Ovary (tissue), 9 donors: ENCODE results near the gene KIF2A. TPM values are rescaled to one million over a fixed set of nuclear protein-coding genes. Genes with fewer than 3 reads are reported as not detected.

Experiments used
- DNase-seq, 5 donors: peaks; one replicate each; pipeline ENCODE4 v3.0.0-alpha.2; 2019 to 2020
- H3K27ac ChIP-seq, 2 donors: fragments of 200-600 bp; one replicate each; pipeline versions ENCODE4 v1.5.1 to v1.8.0; 2019 to 2022
- H3K27me3 ChIP-seq: fragments of 200-600 bp; one replicate; pipeline ENCODE4 v1.8.0; 2022
- H3K36me3 ChIP-seq: fragments of 200-600 bp; sonication (generic); one replicate; pipeline ENCODE4 v1.5.1; 2019
- H3K4me1 ChIP-seq: one replicate; pipeline ENCODE4 v1.8.1; 2013; ENCODE audit warnings: mild to moderate bottlenecking, moderate library complexity; ENCODE audit not compliant: insufficient read depth
- H3K4me3 ChIP-seq: fragments of 200-600 bp; sonication (generic); one replicate; pipeline ENCODE4 v1.5.1; 2017
- H3K9me3 ChIP-seq, 2 donors: fragments of 200-600 bp in 1 of 2; sonication (generic) in 1 of 2; one replicate each; pipeline versions ENCODE4 v1.5.1 to v1.8.1; 2013 to 2019; ENCODE audit warnings: mild to moderate bottlenecking in 1 of 2, moderate library complexity in 1 of 2
- CTCF ChIP-seq, 3 donors: fragments of 450-650 bp in 2 of 3; fragments of 200-600 bp in 1 of 3; IDR thresholded peaks; one replicate each; pipeline versions ENCODE4 v1.5.1 to v1.8.0; 2016 to 2022; ENCODE audit warnings: antibody characterized with exemption in 3 of 3, mild to moderate bottlenecking in 1 of 3
- EP300 ChIP-seq: sonication (generic); formaldehyde crosslinking; IDR thresholded peaks from one replicate; pipeline ENCODE4 v1.6.1; 2017; ENCODE audit warnings: antibody characterized with exemption
- POLR2A ChIP-seq: fragments of 450-650 bp; IDR thresholded peaks from one replicate; pipeline ENCODE4 v1.6.1; 2017; ENCODE audit warnings: antibody characterized with exemption, mild to moderate bottlenecking, moderate library complexity
- WGBS, 3 donors: extraction: QIAGEN DNeasy Blood & Tissue Kit in 1 of 3; methylation state at CpG; one replicate each; pipeline versions ENCODE4 v1.1.5 to v1.1.7; 2013 to 2017; 5-methylcytosine and 5-hydroxymethylcytosine counted together
- intact Hi-C, 4 donors: fragments of 100-400 bp; cut with DNase I; formaldehyde crosslinking; loops; one replicate each; pipeline versions ENCODE4 v1.11.0 to v1.15.1; 2022 to 2023
- polyA plus RNA-seq, 2 donors: library from polyadenylated mRNA; stranded (reverse); fragments of 200-250 nt in 1 of 2; fragments of 350-450 nt in 1 of 2; fragmentation: Illumina TruSeq in 1 of 2; extraction: RNeasy Lipid Tissue Mini Kit (QIAGEN cat#74804) in 1 of 2; gene quantifications; one replicate each; pipeline ENCODE4 v1.2.3, GENCODE V29; 2013 to 2014
- total RNA-seq, 7 donors: library from RNA; depleted of rRNA in 2 of 7; stranded (reverse); fragments of >200 nt in 2 of 7; fragmentation: NEBNext Ultra II Directional in 3 of 7; extraction: Animal tissue kit (Norgen Biotek cat#: 25700) in 3 of 7; gene quantifications; one replicate each; pipeline versions ENCODE4 v1.1.0 to v1.2.4, GENCODE V29; 2016 to 2023
- donor health status: DM: no; HTN: no; CAD: no; lungs with moderate emphysema.
- donor health status: DM: no; HTN: no; CAD: no.
- donor health status: Bipolar disorder and iron deficiency.
- donor health status: DM: yes; HTN: yes; CAD: no.
- donor health status: DM: no; HTN: no; CAD: no.
- donor health status: DM: yes; HTN: yes; CAD: no.

KIF2A gene
- total and polyA plus RNA-seq, 9 donors: 8.0 to 39.1 (median 30.1) TPM

DNA sequence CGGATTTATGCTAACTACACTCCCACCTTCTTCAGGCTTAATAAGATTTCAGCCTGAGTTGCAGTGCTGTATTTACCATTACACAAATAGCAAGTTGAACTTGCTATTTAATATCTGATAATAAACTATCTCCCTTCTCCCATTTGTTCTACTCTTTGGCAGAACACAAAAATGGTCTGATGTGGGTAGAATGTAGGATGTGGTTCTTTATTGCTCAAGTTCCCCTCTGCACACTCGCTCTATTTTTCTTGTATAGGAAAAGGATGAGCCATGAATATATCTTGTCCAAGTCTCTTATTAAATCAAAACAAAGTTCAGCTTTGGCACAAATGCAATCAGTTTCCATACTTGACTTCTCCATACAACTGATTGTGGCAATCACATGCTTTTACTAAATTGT lies 37.2 kb upstream of the KIF2A start:
- intact Hi-C loops: no loop called here
- DNase-seq: no peak
- TF ChIP-seq POLR2A (no peak), CTCF (IDR thresholded peaks at IDR 0.05) (no peak), EP300 (no peak)
- Histone ChIP-seq H3K36me3 (no peaks in the 10 kb centered on the region), H3K9me3 (no peaks in the 10 kb centered on the region), H3K4me1 (no peaks in the 10 kb centered on the region), H3K4me3 (no peak overlapping the region), H3K27me3 (no peaks in the 10 kb centered on the region), H3K27ac (no peak overlapping the region)
- 48 to 71% (median 64%) methylated on average over 2 of the region's 2 CpGs for WGBS, 3 donors

DNA sequence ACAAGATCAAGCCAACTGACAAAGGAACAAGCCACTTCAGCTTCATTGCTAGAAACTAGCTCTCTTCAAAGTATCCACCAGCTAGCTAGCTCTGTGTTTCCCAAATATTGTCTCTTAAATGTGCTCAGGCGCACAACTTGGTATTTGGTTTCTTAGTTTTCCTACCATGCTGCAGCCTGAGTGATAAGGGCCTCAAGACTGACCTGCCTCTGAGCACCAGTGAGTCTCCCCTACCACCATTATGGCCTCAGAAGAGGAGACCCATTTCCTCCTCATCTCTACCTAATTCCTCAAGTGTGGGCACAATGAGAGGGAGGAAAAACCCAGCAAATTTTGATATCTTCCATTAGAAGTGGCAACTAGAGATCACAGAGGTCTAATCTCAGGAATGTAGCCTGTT lies 34.6 kb upstream of the KIF2A start:
- no peak for DNase-seq
- WGBS, 3 donors: 98 to 100% (median 100%) methylated on average over 1 of the region's 1 CpG
- no peak overlapping the region for H3K4me3 ChIP-seq
- H3K36me3 ChIP-seq: no peaks in the 10 kb centered on the region
- H3K27me3 ChIP-seq: no peaks in the 10 kb centered on the region
- TF ChIP-seq CTCF (IDR thresholded peaks at IDR 0.05) (no peak), POLR2A (no peak), EP300 (no peak)
- H3K4me1 ChIP-seq: no peaks in the 10 kb centered on the region
- intact Hi-C loops: no loop called here
- no peak overlapping the region for H3K27ac ChIP-seq
- H3K9me3 ChIP-seq: no peaks in the 10 kb centered on the region

- H3K4me3 ChIP-seq: no peak overlapping the region
- intact Hi-C loops: no loop called here
- H3K36me3 ChIP-seq: no peaks in the 10 kb centered on the region
- H3K4me1 ChIP-seq: no peaks in the 10 kb centered on the region
- no peak for DNase-seq
- H3K9me3 ChIP-seq: no peaks in the 10 kb centered on the region
- no peak overlapping the region for H3K27ac ChIP-seq
- 62 to 94% (median 75%) methylated on average over 3 of the region's 3 CpGs for WGBS, 3 donors
- no peaks in the 10 kb centered on the region for H3K27me3 ChIP-seq
- TF ChIP-seq EP300 (no peak), CTCF (IDR thresholded peaks at IDR 0.05) (no peak), POLR2A (no peak)
Measured at GRCh38 chr5:62271870-62272269, 34.1 kb upstream of the KIF2A start.

- no peaks in the 10 kb centered on the region for H3K9me3 ChIP-seq
- H3K36me3 ChIP-seq: no peaks in the 10 kb centered on the region
- WGBS, 3 donors: 91 to 93% (median 91%) methylated on average over 3 of the region's 3 CpGs
- no peak overlapping the region for H3K4me3 ChIP-seq
- H3K4me1 ChIP-seq: no peaks in the 10 kb centered on the region
- no peak for TF ChIP-seq CTCF (IDR thresholded peaks at IDR 0.05)
- no peak for TF ChIP-seq POLR2A
- no peak for TF ChIP-seq EP300
- intact Hi-C loops: no loop called here
- H3K27ac ChIP-seq: no peak overlapping the region
- DNase-seq: no peak
- H3K27me3 ChIP-seq: no peaks in the 10 kb centered on the region
Measured at GRCh38 chr5:62273687-62274086, 32.3 kb upstream of the KIF2A start.

- TF ChIP-seq POLR2A: no peak
- no peak for TF ChIP-seq EP300
- TF ChIP-seq CTCF (IDR thresholded peaks at IDR 0.05): no peak
- H3K4me3 ChIP-seq: no peak overlapping the region
- intact Hi-C loops: no loop called here
- no peaks in the 10 kb centered on the region for H3K4me1 ChIP-seq
- no peaks in the 10 kb centered on the region for H3K36me3 ChIP-seq
- 71 to 85% (median 73%) methylated on average over 1 of the region's 1 CpG for WGBS, 3 donors
- H3K9me3 ChIP-seq: no peaks in the 10 kb centered on the region
- no peaks in the 10 kb centered on the region for H3K27me3 ChIP-seq
- DNase-seq: no peak
- no peak overlapping the region for H3K27ac ChIP-seq
Measured at GRCh38 chr5:62275581-62275980, 30.4 kb upstream of the KIF2A start.
